NCI-H2029 treated with DMSO at 0.1 percent for 48 hours (cell line): ENCODE measurements around the gene PRPSAP1.

Experiments used
- DNase-seq: peaks from one replicate; lab custom pipeline; 2025; lab: John Stamatoyannopoulos, UW

PRPSAP1 gene

GRCh38 chr17:76383546-76384221, 30.0 kb upstream of the PRPSAP1 start:
- DNase-seq, result no peak

- no peak for DNase-seq
These were observed 29.3 kb upstream of the PRPSAP1 start for GRCh38 chr17:76382803-76383545.

GRCh38 chr17:76382351-76382802, 28.7 kb upstream of the PRPSAP1 start:
- no peak for DNase-seq

GRCh38 chr17:76381633-76382350, 28.1 kb upstream of the PRPSAP1 start:
- DNase-seq, result no peak

- no peak for DNase-seq
These were observed 26.1 kb upstream of the PRPSAP1 start for GRCh38 chr17:76379646-76380376.

- no peak for DNase-seq
These were observed 25.5 kb upstream of the PRPSAP1 start for GRCh38 chr17:76379275-76379641.

- DNase-seq, result no peak
These were observed 25.0 kb upstream of the PRPSAP1 start for GRCh38 chr17:76378548-76379274.

GRCh38 chr17:76376318-76377133, 22.8 kb upstream of the PRPSAP1 start:
- no peak for DNase-seq

- DNase-seq, result no peak
These were observed 18.2 kb upstream of the PRPSAP1 start for GRCh38 chr17:76371656-76372628.

GRCh38 chr17:76370261-76370993, 16.7 kb upstream of the PRPSAP1 start:
- no peak for DNase-seq

- DNase-seq, result no peak
These were observed 16.1 kb upstream of the PRPSAP1 start for GRCh38 chr17:76369804-76370203.

- no peak for DNase-seq
These were observed 15.7 kb upstream of the PRPSAP1 start for GRCh38 chr17:76369379-76369778.

- no peak for DNase-seq
These were observed 14.8 kb upstream of the PRPSAP1 start for GRCh38 chr17:76368545-76368944.

- DNase-seq, result no peak
These were observed 13.9 kb upstream of the PRPSAP1 start for GRCh38 chr17:76367642-76368041.

GRCh38 chr17:76366247-76366646, 12.5 kb upstream of the PRPSAP1 start:
- DNase-seq, result no peak

- no peak for DNase-seq
These were observed 11.7 kb upstream of the PRPSAP1 start for GRCh38 chr17:76365256-76365903.

- DNase-seq, result no peak
These were observed 9.6 kb upstream of the PRPSAP1 start for GRCh38 chr17:76363107-76363842.

- no peak for DNase-seq
These were observed 6.7 kb upstream of the PRPSAP1 start for GRCh38 chr17:76360461-76360860.
